SK-N-SH treated with all-trans-retinoic acid at 6 μM for 48 hours (cell line): ENCODE results near the gene CRTC3.
"Not testable (repeated sequence)": the region's sequence is repeated elsewhere in the genome, so short reads cannot be mapped to it uniquely, and the experiment has no call there.

Experiments used
- ATAC-seq: fragments of 200-7000 bp; cut with Tn5 transposase; 3 replicates; pipeline ENCODE4 v1.9.1; 2020; ENCODE audit warnings: mild to moderate bottlenecking, moderate library complexity
- ARNTL ChIP-seq: fragments of 450-650 bp; formaldehyde crosslinking; IDR thresholded peaks from 2 replicates; pipeline ENCODE4 v1.5.0; 2020; ENCODE audit warnings: low read depth, mild to moderate bottlenecking, moderate library complexity, borderline replicate concordance
- BACH2 ChIP-seq: fragments of 250-450 bp; sonication (Bioruptor Pico); IDR thresholded peaks from 2 replicates; pipeline ENCODE4 v1.9.0; 2021; ENCODE audit warnings: mild to moderate bottlenecking, borderline replicate concordance
- CSDC2 ChIP-seq: fragments of 250-450 bp; sonication (Bioruptor Pico); IDR thresholded peaks from 2 replicates; pipeline ENCODE4 v1.5.0; 2020; ENCODE audit warnings: mild to moderate bottlenecking, moderate library complexity
- CSRNP3 ChIP-seq: fragments of 250-450 bp; sonication (Bioruptor Pico); IDR thresholded peaks from 2 replicates; pipeline ENCODE4 v1.5.1; 2021; ENCODE audit warnings: mild to moderate bottlenecking, moderate library complexity
- GLIS3 ChIP-seq: fragments of 250-450 bp; sonication (Bioruptor Pico); IDR thresholded peaks from 2 replicates; pipeline ENCODE4 v1.5.0; 2020; ENCODE audit warnings: mild to moderate bottlenecking, moderate library complexity
- ISL1 ChIP-seq: fragments of 250-450 bp; sonication (Bioruptor Pico); IDR thresholded peaks from 2 replicates; pipeline ENCODE4 v2.1.2; 2022; ENCODE audit warnings: mild to moderate bottlenecking, moderate library complexity
- OSR1 ChIP-seq: fragments of 250-450 bp; sonication (Bioruptor Pico); IDR thresholded peaks from 2 replicates; pipeline ENCODE4 v1.8.0; 2022; ENCODE audit warnings: moderate library complexity, mild to moderate bottlenecking, inconsistent platforms
- POU6F1 ChIP-seq: fragments of 250-450 bp; sonication (Bioruptor Pico); IDR thresholded peaks from 2 replicates; pipeline ENCODE4 v1.8.0; 2021; ENCODE audit warnings: low read depth, mild to moderate bottlenecking, moderate library complexity, borderline replicate concordance
- RARB ChIP-seq: fragments of 250-450 bp; sonication (Bioruptor Pico); IDR thresholded peaks from 2 replicates; pipeline ENCODE4 v1.8.0; 2021; ENCODE audit warnings: mild to moderate bottlenecking, moderate library complexity
- TCF4 ChIP-seq: fragments of 250-450 bp; sonication (Bioruptor Pico); IDR thresholded peaks from 2 replicates; pipeline ENCODE4 v1.8.0; 2021; ENCODE audit warnings: mild to moderate bottlenecking, moderate library complexity, borderline replicate concordance
- TOX ChIP-seq: fragments of 250-450 bp; sonication (Bioruptor Pico); IDR thresholded peaks from 2 replicates; pipeline ENCODE4 v1.8.0; 2021; ENCODE audit warnings: mild to moderate bottlenecking, moderate library complexity, borderline replicate concordance
- ZC3H10 ChIP-seq: fragments of 250-450 bp; sonication (Bioruptor Pico); IDR thresholded peaks from 2 replicates; pipeline ENCODE4 v1.5.1; 2021; ENCODE audit warnings: mild to moderate bottlenecking, moderate library complexity
- ZFP3 ChIP-seq: fragments of 250-450 bp; sonication (Bioruptor Pico); IDR thresholded peaks from 2 replicates; pipeline ENCODE4 v1.5.0; 2020; ENCODE audit warnings: mild to moderate bottlenecking, moderate library complexity
- ZFP30 ChIP-seq: fragments of 450-650 bp; formaldehyde crosslinking; IDR thresholded peaks from 2 replicates; pipeline ENCODE4 v1.5.0; 2022; ENCODE audit warnings: mild to moderate bottlenecking, moderate library complexity
- ZNF565 ChIP-seq: fragments of 450-650 bp; formaldehyde crosslinking; conservative IDR thresholded peaks from 2 replicates; pipeline ENCODE4 v1.5.0; 2020; ENCODE audit warnings: low read depth, mild to moderate bottlenecking, moderate library complexity
- ZNF70 ChIP-seq: fragments of 450-650 bp; formaldehyde crosslinking; IDR thresholded peaks from 2 replicates; pipeline ENCODE4 v1.5.0; 2020; ENCODE audit warnings: mild to moderate bottlenecking, moderate library complexity
- ZNF8 ChIP-seq: fragments of 450-650 bp; formaldehyde crosslinking; IDR thresholded peaks from 2 replicates; pipeline ENCODE4 v1.5.0; 2020; ENCODE audit warnings: mild to moderate bottlenecking, moderate library complexity
- TF ChIP-seq, protein P1 (sequence below): fragments of 250-450 bp; sonication (Bioruptor Pico); IDR thresholded peaks from 2 replicates; pipeline ENCODE4 v1.5.1; 2020; ENCODE audit warnings: low read depth, mild to moderate bottlenecking, moderate library complexity
- TF ChIP-seq, protein P2 (sequence below): fragments of 250-450 bp; sonication (Bioruptor Pico); IDR thresholded peaks from 2 replicates; pipeline ENCODE4 v1.5.0; 2020; ENCODE audit warnings: mild to moderate bottlenecking, moderate library complexity
- TF ChIP-seq, protein P3 (sequence below): fragments of 250-450 bp; sonication (Bioruptor Pico); IDR thresholded peaks from 2 replicates; pipeline ENCODE4 v1.8.0; 2020; ENCODE audit warnings: mild to moderate bottlenecking, moderate library complexity, borderline replicate concordance

The CRTC3 gene

GRCh38 chr15:90667073-90667754 lies 137.5 kb downstream of the CRTC3 start (continued):
- TF ChIP-seq ISL1 (CRISPR knock-in tag) (no peak), ZC3H10 (CRISPR knock-in tag) (no peak)
- TF ChIP-seq, all 23 proteins: peak for 0

DNA sequence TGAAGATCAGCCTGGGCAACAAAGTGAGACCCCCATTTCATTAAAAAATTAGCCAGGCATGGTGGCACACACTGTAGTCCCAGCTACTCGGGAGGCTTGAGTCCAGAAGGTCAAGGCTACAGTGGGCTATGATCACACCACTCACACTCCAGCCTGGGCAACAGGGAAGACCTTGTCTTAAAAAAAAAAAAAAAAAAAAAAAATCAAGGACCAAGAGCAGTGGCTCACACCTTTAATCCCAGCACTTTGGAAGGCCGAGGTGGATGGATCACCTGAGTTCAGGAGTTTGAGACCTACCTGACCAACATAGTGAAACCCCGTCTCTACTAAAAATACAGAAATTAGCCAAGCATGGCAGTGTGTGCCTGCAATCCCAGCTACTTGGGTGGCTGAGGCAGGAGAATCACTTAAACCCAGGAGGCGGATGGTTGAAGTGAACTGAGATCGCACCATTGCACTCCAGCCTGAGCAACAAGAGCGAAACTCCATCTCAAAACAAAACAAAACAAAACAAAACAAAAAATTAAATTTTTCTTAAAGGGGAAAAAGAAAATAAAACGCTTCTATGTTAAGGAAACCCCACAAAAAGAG lies 138.1 kb downstream of the CRTC3 start:
- not testable (repeated sequence) for ATAC-seq

DNA sequence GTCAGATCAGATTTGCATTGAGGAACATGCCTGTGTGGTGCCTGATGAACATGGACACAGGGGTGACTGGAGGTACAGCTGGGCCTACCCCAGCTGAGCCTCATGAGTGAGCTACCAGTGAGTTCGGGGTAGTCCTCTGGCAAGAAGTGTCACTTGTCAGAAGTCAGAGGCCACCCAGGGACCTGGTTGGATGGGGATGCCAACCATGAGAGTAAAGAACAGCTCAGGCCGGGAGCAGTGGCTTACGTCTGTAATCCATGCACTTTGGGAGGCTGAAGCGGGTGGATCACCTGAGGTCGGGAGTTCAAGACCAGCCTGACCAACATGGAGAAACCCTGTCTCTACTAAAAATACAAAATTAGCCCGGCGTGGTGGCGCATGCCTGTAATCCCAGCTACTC lies 140.9 kb downstream of the CRTC3 start:
- not testable (repeated sequence) for ATAC-seq

GRCh38 chr15:90671216-90671615 lies 141.5 kb downstream of the CRTC3 start:
- TF ChIP-seq, protein P1, sequence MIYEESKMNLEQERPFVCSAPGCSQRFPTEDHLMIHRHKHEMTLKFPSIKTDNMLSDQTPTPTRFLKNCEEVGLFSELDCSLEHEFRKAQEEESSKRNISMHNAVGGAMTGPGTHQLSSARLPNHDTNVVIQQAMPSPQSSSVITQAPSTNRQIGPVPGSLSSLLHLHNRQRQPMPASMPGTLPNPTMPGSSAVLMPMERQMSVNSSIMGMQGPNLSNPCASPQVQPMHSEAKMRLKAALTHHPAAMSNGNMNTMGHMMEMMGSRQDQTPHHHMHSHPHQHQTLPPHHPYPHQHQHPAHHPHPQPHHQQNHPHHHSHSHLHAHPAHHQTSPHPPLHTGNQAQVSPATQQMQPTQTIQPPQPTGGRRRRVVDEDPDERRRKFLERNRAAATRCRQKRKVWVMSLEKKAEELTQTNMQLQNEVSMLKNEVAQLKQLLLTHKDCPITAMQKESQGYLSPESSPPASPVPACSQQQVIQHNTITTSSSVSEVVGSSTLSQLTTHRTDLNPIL (CRISPR knock-in tag) = no peak
- TF ChIP-seq TCF4 (CRISPR knock-in tag) = no peak
- TF ChIP-seq, protein P2, sequence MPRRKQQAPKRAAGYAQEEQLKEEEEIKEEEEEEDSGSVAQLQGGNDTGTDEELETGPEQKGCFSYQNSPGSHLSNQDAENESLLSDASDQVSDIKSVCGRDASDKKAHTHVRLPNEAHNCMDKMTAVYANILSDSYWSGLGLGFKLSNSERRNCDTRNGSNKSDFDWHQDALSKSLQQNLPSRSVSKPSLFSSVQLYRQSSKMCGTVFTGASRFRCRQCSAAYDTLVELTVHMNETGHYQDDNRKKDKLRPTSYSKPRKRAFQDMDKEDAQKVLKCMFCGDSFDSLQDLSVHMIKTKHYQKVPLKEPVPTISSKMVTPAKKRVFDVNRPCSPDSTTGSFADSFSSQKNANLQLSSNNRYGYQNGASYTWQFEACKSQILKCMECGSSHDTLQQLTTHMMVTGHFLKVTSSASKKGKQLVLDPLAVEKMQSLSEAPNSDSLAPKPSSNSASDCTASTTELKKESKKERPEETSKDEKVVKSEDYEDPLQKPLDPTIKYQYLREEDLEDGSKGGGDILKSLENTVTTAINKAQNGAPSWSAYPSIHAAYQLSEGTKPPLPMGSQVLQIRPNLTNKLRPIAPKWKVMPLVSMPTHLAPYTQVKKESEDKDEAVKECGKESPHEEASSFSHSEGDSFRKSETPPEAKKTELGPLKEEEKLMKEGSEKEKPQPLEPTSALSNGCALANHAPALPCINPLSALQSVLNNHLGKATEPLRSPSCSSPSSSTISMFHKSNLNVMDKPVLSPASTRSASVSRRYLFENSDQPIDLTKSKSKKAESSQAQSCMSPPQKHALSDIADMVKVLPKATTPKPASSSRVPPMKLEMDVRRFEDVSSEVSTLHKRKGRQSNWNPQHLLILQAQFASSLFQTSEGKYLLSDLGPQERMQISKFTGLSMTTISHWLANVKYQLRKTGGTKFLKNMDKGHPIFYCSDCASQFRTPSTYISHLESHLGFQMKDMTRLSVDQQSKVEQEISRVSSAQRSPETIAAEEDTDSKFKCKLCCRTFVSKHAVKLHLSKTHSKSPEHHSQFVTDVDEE = no peak
- TF ChIP-seq ZNF70 (CRISPR knock-in tag) = no peak
- no peak for TF ChIP-seq POU6F1 (CRISPR knock-in tag)
- no peak for TF ChIP-seq TOX (CRISPR knock-in tag)
- TF ChIP-seq CSRNP3 (CRISPR knock-in tag) = no peak
- TF ChIP-seq BACH2 (CRISPR knock-in tag) = no peak
- TF ChIP-seq, protein P3, sequence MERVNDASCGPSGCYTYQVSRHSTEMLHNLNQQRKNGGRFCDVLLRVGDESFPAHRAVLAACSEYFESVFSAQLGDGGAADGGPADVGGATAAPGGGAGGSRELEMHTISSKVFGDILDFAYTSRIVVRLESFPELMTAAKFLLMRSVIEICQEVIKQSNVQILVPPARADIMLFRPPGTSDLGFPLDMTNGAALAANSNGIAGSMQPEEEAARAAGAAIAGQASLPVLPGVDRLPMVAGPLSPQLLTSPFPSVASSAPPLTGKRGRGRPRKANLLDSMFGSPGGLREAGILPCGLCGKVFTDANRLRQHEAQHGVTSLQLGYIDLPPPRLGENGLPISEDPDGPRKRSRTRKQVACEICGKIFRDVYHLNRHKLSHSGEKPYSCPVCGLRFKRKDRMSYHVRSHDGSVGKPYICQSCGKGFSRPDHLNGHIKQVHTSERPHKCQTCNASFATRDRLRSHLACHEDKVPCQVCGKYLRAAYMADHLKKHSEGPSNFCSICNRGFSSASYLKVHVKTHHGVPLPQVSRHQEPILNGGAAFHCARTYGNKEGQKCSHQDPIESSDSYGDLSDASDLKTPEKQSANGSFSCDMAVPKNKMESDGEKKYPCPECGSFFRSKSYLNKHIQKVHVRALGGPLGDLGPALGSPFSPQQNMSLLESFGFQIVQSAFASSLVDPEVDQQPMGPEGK (CRISPR knock-in tag) = no peak
- TF ChIP-seq ISL1 (CRISPR knock-in tag) = no peak
- no peak for TF ChIP-seq ZNF8 (CRISPR knock-in tag)
- TF ChIP-seq ZFP3 (CRISPR knock-in tag) = no peak
- TF ChIP-seq ZFP30 = no peak
- ATAC-seq = no peak

- ATAC-seq = not testable (repeated sequence)
These were observed 143.6 kb downstream of the CRTC3 start for GRCh38 chr15:90673357-90673756.

- peak; percentile 79 for ATAC-seq
- TF ChIP-seq ARNTL (CRISPR knock-in tag) (no peak), ISL1 (CRISPR knock-in tag) (no peak), RARB (CRISPR knock-in tag) (no peak), OSR1 (CRISPR knock-in tag) (no peak), BACH2 (CRISPR knock-in tag) (no peak), CSDC2 (CRISPR knock-in tag) (no peak), ZNF70 (CRISPR knock-in tag) (no peak), GLIS3 (no peak), ZNF565 (no peak), TOX (CRISPR knock-in tag) (no peak)
- TF ChIP-seq, all 23 proteins: peak for 0
These were observed 144.8 kb downstream of the CRTC3 start for GRCh38 chr15:90674476-90674875.
